Measurements from ENCODE around the gene OVCA2.

DNA sequence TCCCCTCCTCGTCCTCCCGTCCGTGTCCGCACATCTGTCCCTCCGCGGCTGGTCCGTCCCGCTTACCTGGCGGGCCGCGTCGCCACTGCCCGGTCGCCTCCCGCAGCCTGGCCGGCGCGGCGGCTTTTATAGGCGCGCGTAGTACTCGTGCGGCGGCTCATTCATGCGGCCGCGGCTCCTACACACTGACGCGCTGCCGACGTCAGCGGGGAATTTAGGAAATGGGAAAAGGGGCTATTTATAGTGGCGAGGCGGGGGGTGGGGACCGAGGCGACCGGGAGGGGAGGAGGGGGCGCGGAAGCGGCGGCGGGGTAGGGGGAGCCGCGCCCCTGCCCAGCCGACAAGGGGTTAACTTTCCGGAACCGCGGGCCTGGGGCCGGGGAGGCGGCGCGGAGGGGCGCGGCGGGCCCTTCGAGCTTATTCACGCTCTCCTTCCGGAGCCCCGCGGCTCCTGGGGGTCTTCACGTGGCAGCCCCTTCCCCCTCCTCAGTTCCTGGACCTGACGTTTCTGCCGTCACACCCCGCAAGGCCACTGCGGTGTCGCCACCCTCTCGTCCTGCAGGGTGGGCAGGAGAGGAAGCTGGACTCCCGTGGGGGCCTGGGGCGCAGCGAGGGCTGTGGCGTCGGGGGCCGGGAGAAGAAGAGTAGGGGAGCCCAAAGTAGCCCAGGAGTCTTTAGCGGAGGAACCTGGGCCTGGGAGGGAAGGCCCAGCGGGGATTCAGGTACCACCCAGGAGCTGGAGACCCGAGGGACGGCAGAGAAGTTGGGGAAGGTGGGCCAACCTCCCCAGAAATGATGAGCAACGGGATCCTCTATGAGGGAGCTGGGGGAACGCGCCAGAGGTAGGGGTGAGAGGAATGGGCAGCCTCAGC lies 9.5 kb downstream of the OVCA2 start:
- TF ChIP-seq, protein P1, sequence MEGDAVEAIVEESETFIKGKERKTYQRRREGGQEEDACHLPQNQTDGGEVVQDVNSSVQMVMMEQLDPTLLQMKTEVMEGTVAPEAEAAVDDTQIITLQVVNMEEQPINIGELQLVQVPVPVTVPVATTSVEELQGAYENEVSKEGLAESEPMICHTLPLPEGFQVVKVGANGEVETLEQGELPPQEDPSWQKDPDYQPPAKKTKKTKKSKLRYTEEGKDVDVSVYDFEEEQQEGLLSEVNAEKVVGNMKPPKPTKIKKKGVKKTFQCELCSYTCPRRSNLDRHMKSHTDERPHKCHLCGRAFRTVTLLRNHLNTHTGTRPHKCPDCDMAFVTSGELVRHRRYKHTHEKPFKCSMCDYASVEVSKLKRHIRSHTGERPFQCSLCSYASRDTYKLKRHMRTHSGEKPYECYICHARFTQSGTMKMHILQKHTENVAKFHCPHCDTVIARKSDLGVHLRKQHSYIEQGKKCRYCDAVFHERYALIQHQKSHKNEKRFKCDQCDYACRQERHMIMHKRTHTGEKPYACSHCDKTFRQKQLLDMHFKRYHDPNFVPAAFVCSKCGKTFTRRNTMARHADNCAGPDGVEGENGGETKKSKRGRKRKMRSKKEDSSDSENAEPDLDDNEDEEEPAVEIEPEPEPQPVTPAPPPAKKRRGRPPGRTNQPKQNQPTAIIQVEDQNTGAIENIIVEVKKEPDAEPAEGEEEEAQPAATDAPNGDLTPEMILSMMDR (IDR thresholded peaks at IDR 0.05) = no peak
- TF ChIP-seq EP300 (IDR thresholded peaks at IDR 0.05) (no peak), POLR2A (IDR thresholded peaks at IDR 0.05) (no peak), POLR2AphosphoS5 (IDR thresholded peaks at IDR 0.05) (no peak)

Data from upper lobe of left lung (tissue), 4 donors.